ENCODE results near the gene SEMA4F. TPM values are rescaled to one million over a fixed set of nuclear protein-coding genes. Genes with fewer than 3 reads are reported as not detected.

SEMA4F gene
- total and polyA plus RNA-seq, 9 donors = 3.8 to 13.5 (median 6.9) TPM

GRCh38 chr2:74671479-74671878, 17.4 kb downstream of the SEMA4F start:
- H3K4me3 ChIP-seq = no peak overlapping the region
- no peak for DNase-seq
- H3K9me3 ChIP-seq = no peaks in the 10 kb centered on the region
- no peaks in the 10 kb centered on the region for H3K36me3 ChIP-seq
- no peaks in the 10 kb centered on the region for H3K4me1 ChIP-seq (ENCODE audit: insufficient read depth)
- TF ChIP-seq EP300 (IDR thresholded peaks at IDR 0.05) = no peak
- TF ChIP-seq CTCF (IDR thresholded peaks at IDR 0.05) = no peak
- no peak for TF ChIP-seq POLR2A (IDR thresholded peaks at IDR 0.05)
- H3K27ac ChIP-seq = no peak overlapping the region
- H3K27me3 ChIP-seq = no peaks in the 10 kb centered on the region
- intact Hi-C loops (cut with DNase I) = no loop called here

- no peaks in the 10 kb centered on the region for H3K27me3 ChIP-seq
- H3K4me1 ChIP-seq (ENCODE audit: insufficient read depth) = no peaks in the 10 kb centered on the region
- intact Hi-C loops (cut with DNase I) = no loop called here
- H3K36me3 ChIP-seq = no peaks in the 10 kb centered on the region
- H3K9me3 ChIP-seq = no peaks in the 10 kb centered on the region
- H3K27ac ChIP-seq = no peak overlapping the region
- no peak for DNase-seq
- H3K4me3 ChIP-seq = no peak overlapping the region
- TF ChIP-seq EP300 (IDR thresholded peaks at IDR 0.05) = no peak
- WGBS, 3 donors = 81 to 85% (median 82%) methylated on average over 7 of the region's 7 CpGs
These were observed 19.9 kb downstream of the SEMA4F start for GRCh38 chr2:74673826-74674528.

GRCh38 chr2:74675090-74675489, 21.0 kb downstream of the SEMA4F start:
- 84 to 91% (median 87%) methylated on average over 6 of the region's 6 CpGs for WGBS, 3 donors
- Histone ChIP-seq H3K4me1 (ENCODE audit: insufficient read depth) (no peaks in the 10 kb centered on the region), H3K27me3 (no peaks in the 10 kb centered on the region), H3K4me3 (no peak overlapping the region), H3K9me3 (no peaks in the 10 kb centered on the region), H3K27ac (no peak overlapping the region), H3K36me3 (no peaks in the 10 kb centered on the region)
- no peak for DNase-seq
- TF ChIP-seq CTCF (IDR thresholded peaks at IDR 0.05) (no peak), EP300 (IDR thresholded peaks at IDR 0.05) (no peak), POLR2A (IDR thresholded peaks at IDR 0.05) (no peak)
- intact Hi-C loops (cut with DNase I) = no loop called here

- Histone ChIP-seq H3K4me1 (ENCODE audit: insufficient read depth) (no peaks in the 10 kb centered on the region), H3K4me3 (no peak overlapping the region), H3K27me3 (no peaks in the 10 kb centered on the region), H3K9me3 (no peaks in the 10 kb centered on the region), H3K36me3 (no peaks in the 10 kb centered on the region), H3K27ac (no peak overlapping the region)
- DNase-seq = no peak
- intact Hi-C loops (cut with DNase I) = no loop called here
- WGBS, 3 donors = 90 to 93% (median 92%) methylated on average over 4 of the region's 4 CpGs
- no peak for TF ChIP-seq EP300 (IDR thresholded peaks at IDR 0.05)
These were observed 22.3 kb downstream of the SEMA4F start for GRCh38 chr2:74676331-74676730.

GRCh38 chr2:74679615-74680014, 25.6 kb downstream of the SEMA4F start:
- intact Hi-C loops (cut with DNase I) = no loop called here
- WGBS, 3 donors = 94 to 100% (median 97%) methylated on average over 10 to 15 of the region's 15 CpGs
- DNase-seq = no peak
- Histone ChIP-seq H3K4me1 (ENCODE audit: insufficient read depth) (no peaks in the 10 kb centered on the region), H3K27ac (no peak overlapping the region), H3K9me3 (no peaks in the 10 kb centered on the region), H3K4me3 (no peak overlapping the region), H3K27me3 (no peaks in the 10 kb centered on the region), H3K36me3 (no peaks in the 10 kb centered on the region)
- TF ChIP-seq CTCF (IDR thresholded peaks at IDR 0.05) (no peak), EP300 (IDR thresholded peaks at IDR 0.05) (no peak), POLR2A (IDR thresholded peaks at IDR 0.05) (no peak)

Measured in ovary (tissue), 9 donors.